IPS-18a (cell line): Measurements from ENCODE around the gene INPP5D.

ENCODE experiments used
- H3K27ac ChIP-seq: one replicate; pipeline ENCODE4 v1.5.1; 2013; ENCODE audit warnings: low read length
- H3K27me3 ChIP-seq: one replicate; pipeline ENCODE4 v1.6.1; 2013; ENCODE audit warnings: mild to moderate bottlenecking, low read length; ENCODE audit not compliant: control insufficient read depth, insufficient read depth
- H3K36me3 ChIP-seq: one replicate; pipeline ENCODE4 v1.6.1; 2013; ENCODE audit warnings: low read depth, low read length; ENCODE audit not compliant: control insufficient read depth
- H3K4me1 ChIP-seq: one replicate; pipeline ENCODE4 v1.6.1; 2013; ENCODE audit warnings: low read depth, low read length; ENCODE audit not compliant: control insufficient read depth
- H3K4me3 ChIP-seq: one replicate; pipeline ENCODE4 v1.5.1; 2013; ENCODE audit warnings: low read length
- H3K9ac ChIP-seq: one replicate; pipeline ENCODE4 v1.6.1; 2013; ENCODE audit warnings: mild to moderate bottlenecking, low read length, moderate library complexity
- H3K9me3 ChIP-seq: one replicate; pipeline ENCODE4 v1.6.1; 2013; ENCODE audit warnings: low read depth, low read length; ENCODE audit not compliant: control insufficient read depth

Gene INPP5D

GRCh38 chr2:233163486-233164103 is 103.5 kb downstream of the INPP5D start:
- no peaks in the 10 kb centered on the region for H3K9me3 ChIP-seq
- H3K4me1 ChIP-seq, result peaks cover 5% of the 10 kb centered on the region
- no peaks in the 10 kb centered on the region for H3K36me3 ChIP-seq
- H3K27ac ChIP-seq, result no peak overlapping the region
- no peak overlapping the region for H3K4me3 ChIP-seq
- H3K27me3 ChIP-seq, result no peaks in the 10 kb centered on the region
- no peak overlapping the region for H3K9ac ChIP-seq

DNA sequence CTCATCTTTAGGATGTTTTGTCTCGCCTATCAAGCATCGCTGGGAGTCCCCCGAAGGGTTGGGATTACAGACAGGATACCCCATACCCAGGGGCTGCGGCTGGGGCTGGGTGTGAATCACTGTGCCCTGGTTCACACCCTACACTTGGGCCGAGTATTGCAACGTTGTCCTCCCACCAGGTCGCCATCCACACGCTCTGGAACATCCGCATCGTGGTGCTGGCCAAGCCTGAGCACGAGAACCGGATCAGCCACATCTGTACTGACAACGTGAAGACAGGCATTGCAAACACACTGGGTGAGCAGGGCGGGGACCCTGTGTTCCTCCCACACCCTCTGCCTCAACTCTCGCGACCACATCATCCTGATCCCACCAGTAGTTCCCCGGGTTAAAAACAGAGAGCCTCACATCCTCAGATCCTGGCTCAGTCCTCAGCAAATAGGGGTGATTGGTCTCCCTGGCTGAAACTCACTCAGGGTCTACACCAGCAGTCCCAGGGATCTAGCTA is 104.0 kb downstream of the INPP5D start:
- H3K9ac ChIP-seq, result no peak overlapping the region
- H3K4me1 ChIP-seq, result peaks cover 7% of the 10 kb centered on the region
- H3K4me3 ChIP-seq, result no peak overlapping the region
- H3K27me3 ChIP-seq, result no peaks in the 10 kb centered on the region
- no peaks in the 10 kb centered on the region for H3K9me3 ChIP-seq
- no peaks in the 10 kb centered on the region for H3K36me3 ChIP-seq
- H3K27ac ChIP-seq, result no peak overlapping the region

DNA sequence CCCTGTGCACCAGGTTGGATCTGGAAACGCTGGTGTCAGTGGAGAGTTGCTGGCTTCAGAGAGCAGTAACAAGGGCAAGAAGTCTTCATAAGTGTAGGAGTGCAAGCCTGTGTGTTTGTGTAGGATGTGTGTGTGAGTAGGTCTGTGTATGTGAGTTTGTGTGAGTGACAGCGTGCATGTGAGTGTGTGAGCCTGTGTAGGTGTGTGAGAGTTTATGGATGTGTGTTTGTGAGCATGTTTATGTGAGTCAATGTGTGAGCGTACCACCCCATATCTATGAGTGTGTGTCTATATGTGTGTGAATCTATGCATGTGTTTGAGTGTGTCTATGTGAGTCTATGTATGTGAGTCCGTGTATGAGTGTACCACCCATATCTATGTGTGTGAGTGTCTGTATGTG is 104.8 kb downstream of the INPP5D start:
- no peaks in the 10 kb centered on the region for H3K27me3 ChIP-seq
- H3K4me3 ChIP-seq, result no peak overlapping the region
- H3K9me3 ChIP-seq, result no peaks in the 10 kb centered on the region
- H3K36me3 ChIP-seq, result no peaks in the 10 kb centered on the region
- H3K9ac ChIP-seq, result no peak overlapping the region
- H3K4me1 ChIP-seq, result peaks cover 7% of the 10 kb centered on the region
- no peak overlapping the region for H3K27ac ChIP-seq

GRCh38 chr2:233165543-233165894 is 105.4 kb downstream of the INPP5D start:
- Histone ChIP-seq H3K27ac (no peak overlapping the region), H3K4me1 (peaks cover 7% of the 10 kb centered on the region), H3K27me3 (no peaks in the 10 kb centered on the region), H3K4me3 (no peak overlapping the region), H3K9me3 (no peaks in the 10 kb centered on the region), H3K9ac (no peak overlapping the region), H3K36me3 (no peaks in the 10 kb centered on the region)

GRCh38 chr2:233165895-233166661 is 105.9 kb downstream of the INPP5D start:
- Histone ChIP-seq H3K9me3 (no peaks in the 10 kb centered on the region), H3K4me1 (peaks cover 7% of the 10 kb centered on the region), H3K4me3 (no peak overlapping the region), H3K27ac (no peak overlapping the region), H3K27me3 (no peaks in the 10 kb centered on the region), H3K36me3 (no peaks in the 10 kb centered on the region), H3K9ac (no peak overlapping the region)

- Histone ChIP-seq H3K27ac (no peak overlapping the region), H3K4me3 (no peak overlapping the region), H3K9me3 (no peaks in the 10 kb centered on the region), H3K4me1 (peaks cover 7% of the 10 kb centered on the region), H3K27me3 (no peaks in the 10 kb centered on the region), H3K9ac (no peak overlapping the region), H3K36me3 (no peaks in the 10 kb centered on the region)
Measured at GRCh38 chr2:233168445-233168844, 108.3 kb downstream of the INPP5D start.

- Histone ChIP-seq H3K27ac (no peak overlapping the region), H3K4me3 (no peak overlapping the region), H3K4me1 (peaks cover 7% of the 10 kb centered on the region), H3K27me3 (no peaks in the 10 kb centered on the region), H3K9ac (no peak overlapping the region), H3K9me3 (no peaks in the 10 kb centered on the region), H3K36me3 (no peaks in the 10 kb centered on the region)
Measured at GRCh38 chr2:233168919-233169318, 108.8 kb downstream of the INPP5D start.

GRCh38 chr2:233171344-233171743 is 111.2 kb downstream of the INPP5D start:
- peaks cover 7% of the 10 kb centered on the region for H3K4me1 ChIP-seq

GRCh38 chr2:233173115-233173514 is 113.0 kb downstream of the INPP5D start:
- no peak overlapping the region for H3K27ac ChIP-seq
- peaks cover 7% of the 10 kb centered on the region for H3K4me1 ChIP-seq
- no peaks in the 10 kb centered on the region for H3K9me3 ChIP-seq
- no peaks in the 10 kb centered on the region for H3K27me3 ChIP-seq
- H3K9ac ChIP-seq, result no peak overlapping the region
- H3K36me3 ChIP-seq, result no peaks in the 10 kb centered on the region
- no peak overlapping the region for H3K4me3 ChIP-seq

More at GRCh38 chr2:233171344-233171743, 111.2 kb downstream of the INPP5D start:
- no peaks in the 10 kb centered on the region for H3K27me3 ChIP-seq
- no peak overlapping the region for H3K27ac ChIP-seq
- no peak overlapping the region for H3K9ac ChIP-seq
- no peak overlapping the region for H3K4me3 ChIP-seq
- H3K9me3 ChIP-seq, result no peaks in the 10 kb centered on the region
- H3K36me3 ChIP-seq, result no peaks in the 10 kb centered on the region

DNA sequence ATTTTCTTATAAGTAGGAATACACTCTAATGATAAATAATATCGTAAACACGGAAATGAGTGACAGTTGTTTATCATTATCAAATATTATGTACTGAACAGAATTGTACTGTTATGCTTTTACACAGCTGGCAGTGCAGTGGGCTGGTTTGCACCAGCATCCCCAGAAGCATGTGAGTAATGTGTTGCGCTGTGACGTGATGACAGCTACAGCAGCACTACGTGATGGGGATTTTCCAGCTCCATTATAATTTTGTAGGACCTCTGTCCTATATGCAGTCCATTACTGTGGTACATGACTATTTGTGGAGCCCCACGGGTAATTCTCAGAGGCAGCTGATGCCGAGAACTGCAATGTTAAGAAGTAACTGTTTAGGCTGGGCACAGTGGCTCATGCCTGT is 114.0 kb downstream of the INPP5D start:
- Histone ChIP-seq H3K4me3 (no peak overlapping the region), H3K27me3 (no peaks in the 10 kb centered on the region), H3K36me3 (no peaks in the 10 kb centered on the region), H3K9ac (no peak overlapping the region), H3K27ac (no peak overlapping the region), H3K9me3 (no peaks in the 10 kb centered on the region), H3K4me1 (no peaks in the 10 kb centered on the region)

DNA sequence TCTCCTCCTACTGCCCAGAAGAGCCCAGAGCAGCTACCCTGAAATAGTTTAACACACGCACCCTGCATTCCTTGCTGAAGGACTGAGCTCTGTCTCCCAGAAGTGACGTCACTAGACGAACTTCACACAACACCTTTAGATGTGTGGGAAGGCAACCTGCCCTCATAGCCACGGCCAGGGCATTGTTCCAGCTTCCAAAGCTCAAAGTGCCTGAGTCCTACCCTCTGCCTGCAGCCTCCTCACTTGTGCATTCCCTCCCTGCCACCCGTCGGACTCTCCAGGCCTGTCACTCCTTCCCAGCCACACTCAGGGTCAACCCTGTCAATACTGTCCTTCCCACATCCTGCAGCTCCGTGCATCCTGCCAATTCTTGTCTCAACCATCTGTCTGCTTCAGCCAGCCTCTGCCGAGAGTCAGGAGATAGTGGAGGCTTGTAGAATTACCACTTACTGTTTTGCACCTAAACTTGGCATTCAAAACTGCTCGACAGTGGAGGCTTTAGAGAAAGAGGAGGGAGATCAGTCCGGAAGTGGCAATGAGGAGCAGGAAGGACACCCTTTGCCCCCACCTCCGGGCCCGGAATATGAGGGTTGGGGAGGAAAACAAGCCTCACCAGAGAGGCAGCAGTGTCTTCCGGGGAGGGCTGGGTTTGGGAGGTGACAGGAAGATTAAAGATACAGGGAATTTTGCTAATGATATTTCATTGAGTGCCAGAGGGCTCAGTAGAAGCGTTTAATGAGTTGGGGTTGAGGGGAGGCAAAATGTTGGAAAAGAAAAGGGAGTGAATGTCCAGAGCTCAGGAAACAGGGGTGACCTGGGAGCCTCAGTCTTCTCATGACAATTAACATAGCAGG is 119.1 kb downstream of the INPP5D start:
- H3K9ac ChIP-seq, result no peak overlapping the region
- no peak overlapping the region for H3K4me3 ChIP-seq
- no peaks in the 10 kb centered on the region for H3K4me1 ChIP-seq
- H3K36me3 ChIP-seq, result no peaks in the 10 kb centered on the region
- H3K27ac ChIP-seq, result no peak overlapping the region
- no peaks in the 10 kb centered on the region for H3K27me3 ChIP-seq
- H3K9me3 ChIP-seq, result no peaks in the 10 kb centered on the region
